ENCODE measurements around the gene CSMD2.

The CSMD2 gene

DNA sequence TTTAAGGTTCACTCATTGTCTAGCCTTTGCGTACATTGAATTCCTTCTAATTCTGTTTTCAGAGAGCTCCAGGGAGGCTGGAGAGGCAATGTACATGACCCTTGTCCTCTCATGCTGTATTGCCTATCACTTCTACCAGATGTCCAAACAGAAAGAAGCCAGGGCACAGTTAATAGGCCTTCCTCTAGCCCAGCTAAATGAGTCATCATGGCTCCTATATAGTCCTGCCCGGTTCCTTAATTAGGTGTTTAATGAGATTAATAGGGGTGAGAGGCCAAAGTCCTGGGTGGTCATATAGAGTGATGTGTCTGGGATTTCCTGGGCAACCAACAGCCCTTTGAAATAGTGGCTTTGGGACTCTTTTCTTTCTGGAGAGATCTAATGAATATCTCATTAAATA lies 616.3 kb downstream of the CSMD2 start:
- no peak for DNase-seq (ENCODE audit: low read depth, low spot score)
- POLR2A ChIA-PET, result no interaction called here
- TF ChIP-seq, protein P1, sequence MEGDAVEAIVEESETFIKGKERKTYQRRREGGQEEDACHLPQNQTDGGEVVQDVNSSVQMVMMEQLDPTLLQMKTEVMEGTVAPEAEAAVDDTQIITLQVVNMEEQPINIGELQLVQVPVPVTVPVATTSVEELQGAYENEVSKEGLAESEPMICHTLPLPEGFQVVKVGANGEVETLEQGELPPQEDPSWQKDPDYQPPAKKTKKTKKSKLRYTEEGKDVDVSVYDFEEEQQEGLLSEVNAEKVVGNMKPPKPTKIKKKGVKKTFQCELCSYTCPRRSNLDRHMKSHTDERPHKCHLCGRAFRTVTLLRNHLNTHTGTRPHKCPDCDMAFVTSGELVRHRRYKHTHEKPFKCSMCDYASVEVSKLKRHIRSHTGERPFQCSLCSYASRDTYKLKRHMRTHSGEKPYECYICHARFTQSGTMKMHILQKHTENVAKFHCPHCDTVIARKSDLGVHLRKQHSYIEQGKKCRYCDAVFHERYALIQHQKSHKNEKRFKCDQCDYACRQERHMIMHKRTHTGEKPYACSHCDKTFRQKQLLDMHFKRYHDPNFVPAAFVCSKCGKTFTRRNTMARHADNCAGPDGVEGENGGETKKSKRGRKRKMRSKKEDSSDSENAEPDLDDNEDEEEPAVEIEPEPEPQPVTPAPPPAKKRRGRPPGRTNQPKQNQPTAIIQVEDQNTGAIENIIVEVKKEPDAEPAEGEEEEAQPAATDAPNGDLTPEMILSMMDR (IDR thresholded peaks at IDR 0.05; ENCODE audit: insufficient read depth, low read length, missing control alignments), result no peak
- CTCF ChIA-PET, result no interaction called here
- no peak overlapping the region for H3K4me3 ChIP-seq (ENCODE audit: low read depth, low read length)

DNA sequence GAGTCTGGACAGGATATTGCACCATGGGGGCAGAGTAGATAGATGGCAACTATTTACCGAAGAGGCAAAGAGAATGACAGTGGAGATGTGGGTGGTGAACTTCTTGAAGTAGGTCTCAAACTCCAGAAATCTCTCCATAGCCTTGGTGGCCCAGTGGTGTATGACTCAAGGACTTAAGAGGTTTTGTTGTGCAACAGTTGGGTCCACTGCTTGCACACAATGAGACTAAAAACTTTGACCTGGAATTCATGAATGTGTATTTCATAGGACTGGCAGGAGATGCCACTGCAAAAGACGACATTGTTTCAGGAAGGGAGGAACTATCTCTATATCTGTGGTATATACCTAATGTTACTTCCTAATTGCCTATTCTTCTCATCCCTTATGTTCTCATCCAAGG lies 616.7 kb downstream of the CSMD2 start:
- H3K4me3 ChIP-seq (ENCODE audit: low read depth, low read length), result no peak overlapping the region
- POLR2A ChIA-PET, result no interaction called here
- TF ChIP-seq, protein P1 (IDR thresholded peaks at IDR 0.05; ENCODE audit: insufficient read depth, low read length, missing control alignments), result no peak
- no peak for DNase-seq (ENCODE audit: low read depth, low spot score)
- CTCF ChIA-PET, result no interaction called here

DNA sequence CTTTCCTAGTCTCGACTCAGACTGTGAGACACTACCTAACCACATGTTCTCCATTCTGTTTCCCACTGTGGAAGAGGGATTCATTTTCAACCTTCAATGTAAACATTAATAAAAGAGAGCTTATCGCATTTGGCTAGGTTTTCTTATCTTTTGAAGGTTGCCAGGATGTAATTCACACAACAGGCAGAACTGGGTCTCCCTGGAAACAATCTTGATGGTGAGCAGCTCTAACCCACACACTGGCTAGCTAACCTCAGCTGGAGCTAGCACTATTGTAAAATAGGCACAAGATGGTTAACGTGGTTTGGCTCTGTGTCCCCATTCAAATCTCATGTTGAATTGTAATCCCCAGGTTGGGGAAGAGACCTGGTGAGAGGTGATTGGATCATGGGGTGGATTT lies 617.5 kb downstream of the CSMD2 start:
- CTCF ChIA-PET, result no interaction called here
- TF ChIP-seq, protein P1 (IDR thresholded peaks at IDR 0.05; ENCODE audit: insufficient read depth, low read length, missing control alignments), result no peak
- POLR2A ChIA-PET, result no interaction called here
- no peak for DNase-seq (ENCODE audit: low read depth, low spot score)
- H3K4me3 ChIP-seq (ENCODE audit: low read depth, low read length), result no peak overlapping the region

DNA sequence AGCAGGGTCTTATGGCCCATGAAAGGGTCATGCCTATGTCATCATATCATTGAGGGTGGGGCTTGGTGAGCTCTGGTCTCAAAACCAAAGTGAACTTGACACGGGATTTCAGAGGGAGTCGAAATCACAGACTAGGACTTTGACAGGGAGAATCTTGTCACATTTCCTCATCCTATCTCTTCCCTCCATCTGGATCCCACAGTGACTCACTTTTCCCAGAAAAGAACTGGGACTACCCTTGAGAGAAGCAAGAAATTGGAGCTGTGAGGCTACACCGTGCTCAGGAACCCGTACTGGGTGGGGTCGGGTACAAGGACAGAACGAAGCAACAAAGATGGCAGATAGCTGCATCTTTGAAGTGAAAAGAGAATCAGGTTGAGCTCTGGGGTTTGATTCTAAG lies 623.1 kb downstream of the CSMD2 start:
- no peak for DNase-seq (ENCODE audit: low read depth, low spot score)
- ChIA-PET POLR2A (no interaction called here), CTCF (no interaction called here)
- no peak overlapping the region for H3K4me3 ChIP-seq (ENCODE audit: low read depth, low read length)
- TF ChIP-seq, protein P1 (IDR thresholded peaks at IDR 0.05; ENCODE audit: insufficient read depth, low read length, missing control alignments), result no peak

DNA sequence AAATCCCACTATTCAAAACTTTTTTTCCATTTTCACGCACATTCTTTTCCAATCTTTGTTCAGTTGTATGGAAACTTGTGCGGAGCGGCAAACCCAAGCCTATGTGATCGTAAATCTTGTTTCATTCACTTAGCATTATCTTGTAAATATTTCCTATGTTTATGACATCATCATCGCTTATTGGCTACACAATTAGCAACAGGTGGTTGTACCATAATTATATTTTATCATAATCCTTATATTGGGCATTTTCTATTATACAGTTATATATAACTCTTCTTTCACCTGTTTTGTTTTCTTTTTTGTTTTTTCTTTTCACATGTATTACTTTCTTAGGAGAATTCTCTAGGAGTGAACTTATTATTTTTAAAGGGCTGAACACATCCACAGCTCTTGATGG lies 627.1 kb downstream of the CSMD2 start:
- H3K4me3 ChIP-seq (ENCODE audit: low read depth, low read length), result no peak overlapping the region
- TF ChIP-seq, protein P1 (IDR thresholded peaks at IDR 0.05; ENCODE audit: insufficient read depth, low read length, missing control alignments), result no peak
- ChIA-PET CTCF (no interaction called here), POLR2A (no interaction called here)
- no peak for DNase-seq (ENCODE audit: low read depth, low spot score)

DNA sequence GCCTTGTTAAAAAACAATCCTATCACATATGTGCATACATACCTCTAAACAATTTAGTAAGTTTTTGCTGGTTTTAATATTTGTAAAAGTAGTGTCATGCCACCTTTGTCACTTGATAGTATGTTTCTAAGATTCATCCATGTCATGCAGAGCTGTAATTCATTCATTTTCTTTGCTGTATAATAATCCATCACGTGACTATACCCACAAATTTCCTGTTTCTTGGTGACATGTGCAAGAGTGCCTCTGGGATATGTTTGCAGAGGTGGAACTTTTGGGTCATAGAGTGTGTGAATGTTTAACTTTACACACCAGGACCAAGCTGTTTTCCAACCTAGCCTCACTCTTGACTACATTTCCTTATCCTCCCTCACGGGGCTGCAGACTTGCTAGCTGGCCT lies 629.7 kb downstream of the CSMD2 start:
- ChIA-PET CTCF (no interaction called here), POLR2A (no interaction called here)
- DNase-seq (ENCODE audit: low read depth, low spot score), result no peak
- H3K4me3 ChIP-seq (ENCODE audit: low read depth, low read length), result no peak overlapping the region
- TF ChIP-seq, protein P1 (IDR thresholded peaks at IDR 0.05; ENCODE audit: insufficient read depth, low read length, missing control alignments), result no peak

Measured in AG04449 (cell line).